Neural crest cell (in vitro differentiated cells): ENCODE data around the gene FIG4. TPM values are rescaled to one million over a fixed set of nuclear protein-coding genes. Genes with fewer than 3 reads are reported as not detected.
"Not testable (repeated sequence)": the region's sequence is repeated elsewhere in the genome, so short reads cannot be mapped to it uniquely, and the experiment has no call there.

Source experiments
- DNase-seq: peaks from one replicate; pipeline ENCODE4 v3.0.0; 2021; ENCODE audit warnings: low read depth, mixed read lengths, low spot score
- H3K27ac Mint-ChIP-seq: one replicate; pipeline ENCODE4 v1.8.0; 2021; ENCODE audit warnings: mild to moderate bottlenecking, mixed read lengths; ENCODE audit not compliant: unreplicated experiment
- H3K27me3 Mint-ChIP-seq: 2 replicates; pipeline ENCODE4 v1.8.0; 2021; ENCODE audit warnings: low read depth, mild to moderate bottlenecking, mixed read lengths
- H3K36me3 Mint-ChIP-seq: 2 replicates; pipeline ENCODE4 v1.8.0; 2021; ENCODE audit warnings: low read depth, mild to moderate bottlenecking, mixed read lengths
- H3K4me1 Mint-ChIP-seq: 2 replicates; pipeline ENCODE4 v1.8.0; 2021; ENCODE audit warnings: mixed read lengths
- H3K4me3 Mint-ChIP-seq: one replicate; pipeline ENCODE4 v1.8.0; 2021; ENCODE audit warnings: mild to moderate bottlenecking, mixed read lengths
- H3K9me3 Mint-ChIP-seq: 2 replicates; pipeline ENCODE4 v1.8.0; 2021; ENCODE audit warnings: mixed read lengths
- total RNA-seq: library from RNA; stranded (reverse); gene quantifications from 2 replicates; pipeline ENCODE4 v1.2.1, GENCODE V29; 2021
- TF ChIP-seq, protein P1 (sequence below): fragments of 200-600 bp; sonication (generic); conservative IDR thresholded peaks from 2 replicates; pipeline ENCODE4 v1.5.0; 2021; ENCODE audit warnings: antibody characterized with exemption, mild to moderate bottlenecking

The FIG4 gene
- total RNA-seq, 1 donor from 2014 or later = 12.7 TPM

DNA sequence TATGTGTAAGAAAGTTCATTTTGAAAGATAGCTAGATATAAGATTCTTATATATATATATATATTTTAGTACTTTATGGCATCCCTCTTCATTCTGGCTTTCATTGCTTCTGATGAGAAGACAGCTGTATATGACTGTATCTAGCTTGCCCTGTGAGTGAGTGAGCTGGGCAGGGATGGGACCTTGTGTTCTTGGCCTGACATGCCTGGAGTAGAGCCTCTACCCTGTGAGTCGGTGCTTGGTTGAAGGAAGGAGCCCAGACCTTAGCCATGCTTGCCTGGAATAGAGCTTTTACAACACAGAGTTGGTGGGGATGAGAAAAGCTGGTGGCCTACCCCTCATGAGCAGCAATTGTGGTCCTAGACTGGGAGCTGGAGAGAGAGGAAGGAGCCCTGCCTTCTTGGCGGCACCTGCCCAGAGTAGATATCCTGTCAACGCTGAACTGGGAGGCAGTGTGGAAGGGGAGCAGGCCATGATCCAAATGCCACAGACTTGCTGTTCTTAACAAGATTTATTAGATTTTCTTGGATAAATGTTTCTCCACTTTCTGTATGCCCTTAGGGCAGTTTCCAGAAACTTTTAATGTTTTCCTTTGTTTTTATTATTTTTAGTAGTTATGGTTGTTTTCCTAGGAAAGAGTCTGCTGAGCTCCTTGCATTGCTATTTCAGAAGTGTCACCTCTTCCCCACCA, 31.6 kb downstream of the FIG4 start:
- H3K9me3 Mint-ChIP-seq = no peaks in the 10 kb centered on the region
- no peaks in the 10 kb centered on the region for H3K4me1 Mint-ChIP-seq
- H3K4me3 Mint-ChIP-seq = no peak overlapping the region
- no peaks in the 10 kb centered on the region for H3K27me3 Mint-ChIP-seq
- H3K36me3 Mint-ChIP-seq = peaks cover 16% of the 10 kb centered on the region
- DNase-seq = no peak
- H3K27ac Mint-ChIP-seq = peak overlapping the region; percentile 31
- TF ChIP-seq, protein P1, sequence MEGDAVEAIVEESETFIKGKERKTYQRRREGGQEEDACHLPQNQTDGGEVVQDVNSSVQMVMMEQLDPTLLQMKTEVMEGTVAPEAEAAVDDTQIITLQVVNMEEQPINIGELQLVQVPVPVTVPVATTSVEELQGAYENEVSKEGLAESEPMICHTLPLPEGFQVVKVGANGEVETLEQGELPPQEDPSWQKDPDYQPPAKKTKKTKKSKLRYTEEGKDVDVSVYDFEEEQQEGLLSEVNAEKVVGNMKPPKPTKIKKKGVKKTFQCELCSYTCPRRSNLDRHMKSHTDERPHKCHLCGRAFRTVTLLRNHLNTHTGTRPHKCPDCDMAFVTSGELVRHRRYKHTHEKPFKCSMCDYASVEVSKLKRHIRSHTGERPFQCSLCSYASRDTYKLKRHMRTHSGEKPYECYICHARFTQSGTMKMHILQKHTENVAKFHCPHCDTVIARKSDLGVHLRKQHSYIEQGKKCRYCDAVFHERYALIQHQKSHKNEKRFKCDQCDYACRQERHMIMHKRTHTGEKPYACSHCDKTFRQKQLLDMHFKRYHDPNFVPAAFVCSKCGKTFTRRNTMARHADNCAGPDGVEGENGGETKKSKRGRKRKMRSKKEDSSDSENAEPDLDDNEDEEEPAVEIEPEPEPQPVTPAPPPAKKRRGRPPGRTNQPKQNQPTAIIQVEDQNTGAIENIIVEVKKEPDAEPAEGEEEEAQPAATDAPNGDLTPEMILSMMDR = no peak

DNA sequence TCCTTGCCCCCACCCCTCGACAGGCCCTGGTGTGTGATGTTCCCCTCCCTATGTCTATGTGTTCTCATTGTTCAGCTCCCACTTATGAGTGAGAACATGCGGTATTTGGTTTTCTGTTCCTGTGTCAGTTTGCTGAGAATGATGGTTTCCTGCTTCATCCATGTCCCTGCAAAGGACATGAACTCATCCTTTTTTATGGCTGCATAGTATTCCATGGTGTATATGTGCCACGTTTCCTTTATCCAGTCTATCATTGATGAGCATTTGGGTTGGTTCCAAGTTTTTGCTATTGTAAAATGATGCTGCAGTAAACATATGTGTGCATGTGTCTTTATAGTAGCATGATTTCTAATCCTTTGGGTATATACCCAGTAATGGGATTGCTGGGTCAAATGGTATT, 34.2 kb downstream of the FIG4 start:
- not testable (repeated sequence) for DNase-seq, H3K4me1 Mint-ChIP-seq, H3K9me3 Mint-ChIP-seq, H3K4me3 Mint-ChIP-seq, H3K27ac Mint-ChIP-seq, H3K27me3 Mint-ChIP-seq
- peaks cover 16% of the 10 kb centered on the region for H3K36me3 Mint-ChIP-seq

DNA sequence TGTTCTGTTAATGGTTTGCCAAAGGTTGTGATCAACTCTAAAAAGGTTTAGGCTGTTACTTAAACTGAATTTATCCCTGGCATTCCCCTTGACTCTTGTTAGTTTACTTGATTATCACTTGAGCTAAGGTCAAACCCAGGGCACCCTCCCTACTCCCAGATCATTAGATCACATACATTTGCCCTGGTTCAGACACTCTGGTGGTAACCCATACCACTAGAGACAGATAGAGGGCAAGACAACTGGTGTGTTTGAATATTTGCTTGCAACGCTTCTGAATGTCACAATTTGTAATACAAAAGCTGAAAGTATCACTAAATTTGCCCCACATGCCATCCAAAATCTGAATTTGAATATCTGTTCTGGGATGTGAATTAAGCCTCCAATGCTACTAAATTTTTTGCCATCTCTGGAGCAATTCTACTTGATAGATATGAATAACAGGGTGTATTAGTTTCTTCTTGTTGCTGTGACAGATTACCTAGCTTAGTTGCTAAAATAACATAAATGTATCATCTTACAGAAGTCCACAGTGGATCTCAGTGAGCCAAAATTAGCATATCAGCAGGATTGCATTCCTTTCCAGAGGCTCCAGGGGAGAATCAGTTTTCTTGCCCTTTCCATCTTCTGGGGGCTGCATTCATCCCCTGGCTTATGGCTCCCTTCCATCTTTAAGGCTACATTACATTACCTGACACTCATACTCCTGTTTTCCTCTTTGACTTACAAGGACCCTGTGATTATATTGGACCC, 45.4 kb downstream of the FIG4 start:
- no peak for DNase-seq
- Mint-ChIP-seq H3K4me3 (no peak overlapping the region), H3K9me3 (peaks cover 2% of the 10 kb centered on the region), H3K27ac (no peak overlapping the region), H3K27me3 (no peaks in the 10 kb centered on the region), H3K4me1 (no peaks in the 10 kb centered on the region), H3K36me3 (peaks cover 2% of the 10 kb centered on the region)
- TF ChIP-seq, protein P1 = no peak

DNA sequence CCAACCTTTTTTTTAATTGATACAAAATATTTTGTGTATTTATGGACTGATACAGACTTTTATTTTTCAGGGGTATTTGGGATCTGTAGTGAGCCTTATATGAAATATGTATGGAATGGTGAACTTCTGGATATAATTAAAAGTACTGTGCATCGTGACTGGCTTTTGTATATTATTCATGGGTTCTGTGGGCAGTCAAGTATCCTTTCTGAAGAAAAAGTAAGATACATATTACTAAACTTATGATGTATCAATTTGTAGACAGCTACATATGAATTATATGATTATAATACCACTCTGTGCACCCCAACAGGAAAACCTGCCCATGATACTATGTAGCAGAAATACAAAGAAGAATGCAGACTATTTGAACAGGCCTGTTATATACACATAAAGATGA, 47.2 kb downstream of the FIG4 start:
- DNase-seq = no peak
- TF ChIP-seq, protein P1 = no peak
- Mint-ChIP-seq H3K36me3 (peaks cover 2% of the 10 kb centered on the region), H3K27ac (no peak overlapping the region), H3K27me3 (no peaks in the 10 kb centered on the region), H3K4me1 (no peaks in the 10 kb centered on the region), H3K9me3 (peaks cover 2% of the 10 kb centered on the region), H3K4me3 (no peak overlapping the region)

DNA sequence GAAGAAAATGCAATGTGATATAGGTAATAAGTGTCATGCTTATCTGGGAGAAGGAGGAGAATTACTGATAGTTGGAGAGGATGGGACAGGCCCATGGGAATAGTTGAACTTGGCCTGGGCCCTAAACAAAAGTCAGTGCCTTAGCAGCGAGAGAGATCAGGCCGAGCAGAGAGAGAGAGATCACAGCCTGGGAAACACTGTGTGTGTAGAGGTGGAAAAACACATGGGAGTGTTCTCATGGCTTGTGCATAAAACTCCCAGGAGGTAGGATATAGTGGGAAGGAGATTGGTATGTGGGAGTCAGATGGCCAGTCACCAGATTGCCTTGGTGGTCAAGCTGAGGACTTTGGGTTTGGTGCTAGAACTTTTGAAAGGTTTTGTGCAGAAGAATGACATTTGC, 47.6 kb downstream of the FIG4 start:
- Mint-ChIP-seq H3K4me1 (no peaks in the 10 kb centered on the region), H3K27me3 (no peaks in the 10 kb centered on the region), H3K36me3 (peaks cover 2% of the 10 kb centered on the region), H3K27ac (no peak overlapping the region), H3K9me3 (peaks cover 2% of the 10 kb centered on the region), H3K4me3 (no peak overlapping the region)
- DNase-seq = no peak
- TF ChIP-seq, protein P1 = no peak

DNA sequence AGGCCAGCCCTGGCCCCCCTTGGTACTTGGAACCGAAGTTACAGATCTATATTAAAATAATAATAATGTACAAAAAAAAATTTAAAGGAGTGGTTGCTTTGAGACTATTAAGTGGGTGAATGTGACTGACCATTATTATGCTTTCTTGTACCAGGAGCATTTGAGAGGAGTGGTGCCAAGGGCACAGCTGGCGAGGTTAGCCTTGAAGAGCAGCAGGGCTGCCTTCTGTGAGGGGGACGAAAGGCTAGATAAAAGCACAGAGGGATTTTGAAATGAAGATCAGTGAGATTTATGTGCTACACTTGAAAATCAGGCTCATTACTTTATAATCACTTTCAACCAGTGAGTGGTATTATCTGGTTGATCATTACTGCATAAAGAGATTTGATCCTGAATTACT, 48.6 kb downstream of the FIG4 start:
- Mint-ChIP-seq H3K9me3 (peaks cover 2% of the 10 kb centered on the region), H3K27me3 (no peaks in the 10 kb centered on the region), H3K27ac (no peak overlapping the region), H3K4me1 (no peaks in the 10 kb centered on the region), H3K4me3 (no peak overlapping the region), H3K36me3 (peaks cover 4% of the 10 kb centered on the region)
- TF ChIP-seq, protein P1 = no peak
- DNase-seq = no peak
